ENCODE results near the gene BLTP2.
"Not testable (repeated sequence)": the region's sequence is repeated elsewhere in the genome, so short reads cannot be mapped to it uniquely, and the experiment has no call there.

The BLTP2 gene

DNA sequence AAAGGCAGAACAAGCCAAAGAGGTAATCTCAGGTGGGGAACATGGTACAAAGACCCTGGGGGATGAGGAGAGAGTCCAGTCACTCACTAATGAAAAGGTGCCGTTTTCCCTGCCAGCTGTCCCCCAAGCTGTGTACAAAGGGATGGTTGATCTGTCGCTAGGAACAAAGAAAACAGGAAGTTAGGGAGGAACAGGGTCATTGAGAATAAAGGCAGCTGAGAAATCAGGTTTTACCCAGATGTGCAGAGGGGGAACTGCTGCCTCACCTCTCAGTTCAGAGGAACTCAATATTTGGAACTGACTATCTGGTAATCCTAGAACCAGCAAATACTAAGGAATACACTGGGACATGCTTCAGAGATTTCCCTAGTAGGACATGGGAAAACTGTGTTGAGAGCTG lies 32.4 kb downstream of the BLTP2 start:
- no peaks in the 10 kb centered on the region for H4K20me1 ChIP-seq (ENCODE audit: insufficient read depth, low read length)
- TF ChIP-seq, protein P1, sequence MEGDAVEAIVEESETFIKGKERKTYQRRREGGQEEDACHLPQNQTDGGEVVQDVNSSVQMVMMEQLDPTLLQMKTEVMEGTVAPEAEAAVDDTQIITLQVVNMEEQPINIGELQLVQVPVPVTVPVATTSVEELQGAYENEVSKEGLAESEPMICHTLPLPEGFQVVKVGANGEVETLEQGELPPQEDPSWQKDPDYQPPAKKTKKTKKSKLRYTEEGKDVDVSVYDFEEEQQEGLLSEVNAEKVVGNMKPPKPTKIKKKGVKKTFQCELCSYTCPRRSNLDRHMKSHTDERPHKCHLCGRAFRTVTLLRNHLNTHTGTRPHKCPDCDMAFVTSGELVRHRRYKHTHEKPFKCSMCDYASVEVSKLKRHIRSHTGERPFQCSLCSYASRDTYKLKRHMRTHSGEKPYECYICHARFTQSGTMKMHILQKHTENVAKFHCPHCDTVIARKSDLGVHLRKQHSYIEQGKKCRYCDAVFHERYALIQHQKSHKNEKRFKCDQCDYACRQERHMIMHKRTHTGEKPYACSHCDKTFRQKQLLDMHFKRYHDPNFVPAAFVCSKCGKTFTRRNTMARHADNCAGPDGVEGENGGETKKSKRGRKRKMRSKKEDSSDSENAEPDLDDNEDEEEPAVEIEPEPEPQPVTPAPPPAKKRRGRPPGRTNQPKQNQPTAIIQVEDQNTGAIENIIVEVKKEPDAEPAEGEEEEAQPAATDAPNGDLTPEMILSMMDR (IDR thresholded peaks at IDR 0.05; ENCODE audit: low read length): no peak
- TF ChIP-seq EZH2 (IDR thresholded peaks at IDR 0.05; ENCODE audit: borderline replicate concordance, low read length): no peak
- no peaks in the 10 kb centered on the region for H3F3A ChIP-seq (ENCODE audit: insufficient read depth, low read length)
- no peak overlapping the region for H3K27ac ChIP-seq (ENCODE audit: low read depth, low read length, poor library complexity, severe bottlenecking)
- H3K27me3 ChIP-seq (ENCODE audit: insufficient read depth, low read length): no peaks in the 10 kb centered on the region
- no peak overlapping the region for H2AFZ ChIP-seq (ENCODE audit: low read length)
- no peaks in the 10 kb centered on the region for H3K4me1 ChIP-seq (ENCODE audit: insufficient read depth, low read length, severe bottlenecking)
- no peaks in the 10 kb centered on the region for H3K79me2 ChIP-seq (ENCODE audit: insufficient read depth, low read length)
- H3K36me3 ChIP-seq (ENCODE audit: insufficient read depth, low read length): peaks cover 81% of the 10 kb centered on the region
- H3K9ac ChIP-seq (ENCODE audit: low read length): no peak overlapping the region
- H3K4me3 ChIP-seq (ENCODE audit: low read depth, low read length, poor library complexity, severe bottlenecking): no peak overlapping the region
- H3K4me2 ChIP-seq (ENCODE audit: low read length): no peak overlapping the region
- H3K9me3 ChIP-seq (ENCODE audit: low read length): no peaks in the 10 kb centered on the region
- H3K9me2 ChIP-seq (ENCODE audit: low read depth, low read length): no peaks in the 10 kb centered on the region

DNA sequence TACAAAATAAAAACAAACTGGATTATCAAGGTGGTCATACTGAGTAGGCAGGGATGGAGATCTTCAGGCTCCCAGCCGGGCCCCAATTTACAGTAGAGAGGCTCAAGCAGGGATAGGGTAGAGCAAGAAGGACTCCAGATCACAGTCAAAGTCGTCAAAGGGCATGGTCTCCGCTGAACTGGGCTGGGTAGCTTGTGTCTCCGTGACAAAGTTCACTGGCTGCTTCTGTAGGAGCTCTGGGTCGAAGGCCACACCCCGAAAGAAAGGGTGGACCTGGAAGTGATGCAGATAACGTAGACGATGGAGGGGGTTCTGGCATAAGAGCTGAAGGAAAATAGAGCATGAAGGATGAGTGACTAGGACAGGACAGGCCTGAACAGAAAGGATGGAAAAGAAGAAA lies 34.6 kb downstream of the BLTP2 start:
- Histone ChIP-seq H4K20me1 (ENCODE audit: insufficient read depth, low read length) (no peaks in the 10 kb centered on the region), H3K4me3 (ENCODE audit: low read depth, low read length, poor library complexity, severe bottlenecking) (no peak overlapping the region), H3K9ac (ENCODE audit: low read length) (no peak overlapping the region), H3K4me2 (ENCODE audit: low read length) (no peak overlapping the region), H3K4me1 (ENCODE audit: insufficient read depth, low read length, severe bottlenecking) (no peaks in the 10 kb centered on the region), H3K27me3 (ENCODE audit: insufficient read depth, low read length) (no peaks in the 10 kb centered on the region), H3K27ac (ENCODE audit: low read depth, low read length, poor library complexity, severe bottlenecking) (no peak overlapping the region), H3K9me3 (ENCODE audit: low read length) (no peaks in the 10 kb centered on the region), H3F3A (ENCODE audit: insufficient read depth, low read length) (no peaks in the 10 kb centered on the region), H3K36me3 (ENCODE audit: insufficient read depth, low read length) (peaks cover 59% of the 10 kb centered on the region), H3K79me2 (ENCODE audit: insufficient read depth, low read length) (no peaks in the 10 kb centered on the region), H3K9me2 (ENCODE audit: low read depth, low read length) (no peaks in the 10 kb centered on the region), H2AFZ (ENCODE audit: low read length) (no peak overlapping the region)
- TF ChIP-seq EZH2 (IDR thresholded peaks at IDR 0.05; ENCODE audit: borderline replicate concordance, low read length): no peak
- TF ChIP-seq, protein P1 (IDR thresholded peaks at IDR 0.05; ENCODE audit: low read length): no peak

DNA sequence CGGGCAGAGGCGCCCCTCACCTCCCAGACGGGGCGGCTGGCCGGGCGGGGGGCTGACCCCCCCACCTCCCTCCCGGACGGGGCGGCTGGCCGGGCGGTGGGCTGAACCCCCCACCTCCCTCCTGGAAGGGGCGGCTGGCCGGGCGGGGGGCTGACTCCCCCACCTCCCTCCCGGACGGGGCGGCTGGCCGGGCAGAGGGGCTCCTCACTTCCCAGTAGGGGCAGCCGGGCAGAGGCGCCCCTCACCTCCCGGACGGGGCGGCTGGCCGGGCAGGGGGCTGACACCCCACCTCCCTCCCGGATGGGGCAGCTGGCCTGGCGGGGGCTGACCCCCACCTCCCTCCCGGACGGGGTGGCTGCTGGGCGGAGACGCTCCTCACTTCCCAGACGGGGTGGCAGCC lies 40.9 kb downstream of the BLTP2 start:
- H3K4me2 ChIP-seq (ENCODE audit: low read length); H4K20me1 ChIP-seq (ENCODE audit: insufficient read depth, low read length); H3K9me2 ChIP-seq (ENCODE audit: low read depth, low read length); H3K9ac ChIP-seq (ENCODE audit: low read length); H3K27me3 ChIP-seq (ENCODE audit: insufficient read depth, low read length); H3K9me3 ChIP-seq (ENCODE audit: low read length); H3K4me1 ChIP-seq (ENCODE audit: insufficient read depth, low read length, severe bottlenecking); H2AFZ ChIP-seq (ENCODE audit: low read length); H3K36me3 ChIP-seq (ENCODE audit: insufficient read depth, low read length); H3K79me2 ChIP-seq (ENCODE audit: insufficient read depth, low read length); H3K4me3 ChIP-seq (ENCODE audit: low read depth, low read length, poor library complexity, severe bottlenecking); H3K27ac ChIP-seq (ENCODE audit: low read depth, low read length, poor library complexity, severe bottlenecking); H3F3A ChIP-seq (ENCODE audit: insufficient read depth, low read length): not testable (repeated sequence)

DNA sequence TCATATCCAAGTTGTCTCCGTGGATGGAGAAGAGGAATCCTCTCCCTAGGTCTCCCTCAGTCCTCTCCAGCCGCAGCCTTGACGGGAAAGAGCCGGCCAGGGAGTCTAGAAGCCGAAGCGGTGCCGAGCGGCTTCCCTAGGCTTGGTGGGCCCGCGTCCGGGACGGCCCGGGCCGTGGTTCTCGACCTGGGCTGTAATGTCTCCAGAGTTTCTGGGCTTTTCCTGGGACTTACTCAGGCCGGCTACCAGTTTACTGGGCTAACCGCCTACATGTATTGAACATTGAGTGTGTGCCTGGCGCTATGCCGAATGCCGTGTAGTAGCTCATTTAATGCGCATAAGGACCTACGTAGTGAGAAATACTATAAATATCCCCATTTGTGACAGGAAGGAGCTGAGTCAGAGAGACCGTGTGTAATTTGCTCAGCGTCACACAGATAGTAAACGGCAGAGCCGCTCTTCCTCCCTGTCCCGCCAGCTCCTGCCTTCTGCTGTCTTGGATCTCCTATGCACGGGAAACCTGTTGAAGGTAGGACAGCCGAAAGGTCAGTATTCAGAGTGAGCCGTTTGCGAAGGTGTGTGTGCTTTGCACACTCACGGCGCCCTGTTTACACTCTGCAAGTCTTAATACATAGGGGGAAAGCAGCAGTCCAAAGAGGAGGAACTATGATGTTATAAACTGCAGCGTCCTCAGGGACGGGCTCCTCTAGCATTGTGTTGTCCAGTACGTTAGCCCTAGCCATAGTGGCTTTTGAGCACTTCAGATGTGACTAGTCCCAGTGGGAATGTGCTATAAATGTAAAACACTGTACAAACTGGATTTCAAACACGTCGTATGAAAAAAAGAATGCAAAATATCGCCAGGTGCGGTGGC lies 45.4 kb downstream of the BLTP2 start:
- no peak overlapping the region for H2AFZ ChIP-seq (ENCODE audit: low read length)
- no peaks in the 10 kb centered on the region for H3K27me3 ChIP-seq (ENCODE audit: insufficient read depth, low read length)
- peaks cover 19% of the 10 kb centered on the region for H3K4me1 ChIP-seq (ENCODE audit: insufficient read depth, low read length, severe bottlenecking)
- peak overlapping the region; percentile 84 for H3K27ac ChIP-seq (ENCODE audit: low read depth, low read length, poor library complexity, severe bottlenecking)
- peak overlapping the region; percentile 74 for H3K9ac ChIP-seq (ENCODE audit: low read length)
- no peaks in the 10 kb centered on the region for H3F3A ChIP-seq (ENCODE audit: insufficient read depth, low read length)
- TF ChIP-seq EZH2 (IDR thresholded peaks at IDR 0.05; ENCODE audit: borderline replicate concordance, low read length): no peak
- TF ChIP-seq, protein P1 (IDR thresholded peaks at IDR 0.05; ENCODE audit: low read length): no peak
- peaks cover 22% of the 10 kb centered on the region; the same call in 1 of the 2 replicates for H3K36me3 ChIP-seq (ENCODE audit: insufficient read depth, low read length)
- peak overlapping the region; percentile 97 for H3K4me2 ChIP-seq (ENCODE audit: low read length)
- H3K9me2 ChIP-seq (ENCODE audit: low read depth, low read length): no peaks in the 10 kb centered on the region
- H3K9me3 ChIP-seq (ENCODE audit: low read length): no peaks in the 10 kb centered on the region
- H4K20me1 ChIP-seq (ENCODE audit: insufficient read depth, low read length): no peaks in the 10 kb centered on the region
- H3K4me3 ChIP-seq (ENCODE audit: low read depth, low read length, poor library complexity, severe bottlenecking): peak overlapping the region; percentile 84
- H3K79me2 ChIP-seq (ENCODE audit: insufficient read depth, low read length): peaks cover 14% of the 10 kb centered on the region
